NCI-H2081 treated with DMSO at 0.1 percent for 48 hours (cell line): Measurements from ENCODE around the gene ATXN7L1.

Source experiments
- DNase-seq: peaks from one replicate; lab custom pipeline; 2025; lab: John Stamatoyannopoulos, UW

The ATXN7L1 gene

GRCh38 chr7:105647591-105647990 is 228.8 kb downstream of the ATXN7L1 start:
- DNase-seq: no peak

DNA sequence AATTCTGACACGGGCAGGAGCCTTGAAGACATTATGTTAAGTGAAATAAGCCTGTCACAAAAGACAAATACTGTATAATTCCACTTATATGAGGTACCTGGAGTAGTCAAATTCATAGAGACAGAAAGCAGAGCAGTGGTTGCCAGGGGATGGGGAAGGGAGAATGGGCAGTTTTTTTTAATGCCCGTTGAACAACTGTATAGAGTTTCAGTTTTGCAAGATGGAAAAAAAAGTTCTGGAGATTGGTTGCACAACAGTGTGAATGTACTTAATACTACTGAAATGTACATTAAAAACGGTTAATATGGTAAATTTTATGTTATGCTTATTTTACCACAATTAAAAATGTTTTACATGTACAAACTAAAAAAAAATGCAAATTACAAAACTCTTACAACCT is 231.5 kb downstream of the ATXN7L1 start:
- DNase-seq: no peak

DNA sequence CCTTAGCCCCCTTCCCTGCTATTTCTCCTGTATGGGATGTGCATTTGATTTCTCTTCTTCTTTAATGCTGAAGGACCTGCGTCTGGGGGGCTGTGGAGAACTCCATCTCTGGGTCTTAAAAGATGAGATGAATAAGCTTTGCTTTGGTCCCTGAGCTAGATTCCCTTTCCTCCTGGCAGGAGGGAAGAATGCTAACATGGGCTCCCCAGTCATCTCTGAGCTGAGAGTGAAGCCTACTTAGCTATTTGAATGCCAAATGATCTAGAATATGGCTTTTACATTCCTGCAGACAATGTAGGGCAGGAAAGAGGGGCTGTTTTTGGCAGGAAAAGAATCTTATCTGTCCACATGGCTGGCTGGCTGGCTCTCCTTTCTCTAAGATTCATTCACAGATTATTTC is 232.5 kb downstream of the ATXN7L1 start:
- no peak for DNase-seq

DNA sequence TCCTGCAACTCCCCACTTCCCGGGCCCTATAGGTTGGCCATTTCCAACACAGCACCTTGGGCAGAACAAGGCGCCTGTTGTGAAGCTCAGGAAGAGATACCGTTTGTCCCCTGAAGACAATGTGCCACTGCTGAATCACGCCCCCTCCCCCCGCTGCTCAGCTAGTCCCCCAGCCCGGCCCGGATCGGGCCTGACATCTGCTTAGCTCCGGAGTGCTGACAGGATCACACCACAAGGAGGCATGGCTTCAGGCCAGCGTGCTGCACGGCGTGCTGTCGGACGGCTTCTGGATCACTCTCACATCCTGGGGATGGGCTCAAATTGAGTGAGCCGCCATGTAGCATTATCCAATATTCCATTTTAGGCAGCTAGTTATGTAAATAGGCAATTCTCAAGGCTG is 233.0 kb downstream of the ATXN7L1 start:
- DNase-seq: no peak

GRCh38 chr7:105642264-105642663 is 234.1 kb downstream of the ATXN7L1 start:
- DNase-seq: no peak

- DNase-seq: no peak
Measured at GRCh38 chr7:105640956-105641810, 235.2 kb downstream of the ATXN7L1 start.

- DNase-seq: no peak
Measured at GRCh38 chr7:105639667-105640493, 236.5 kb downstream of the ATXN7L1 start.

- DNase-seq: peak; percentile 88
Measured at GRCh38 chr7:105638902-105639495, 237.4 kb downstream of the ATXN7L1 start.

- no peak for DNase-seq
Measured at GRCh38 chr7:105638334-105638733, 238.1 kb downstream of the ATXN7L1 start.

- DNase-seq: peak; percentile 70
Measured at GRCh38 chr7:105637755-105638154, 238.6 kb downstream of the ATXN7L1 start.

DNA sequence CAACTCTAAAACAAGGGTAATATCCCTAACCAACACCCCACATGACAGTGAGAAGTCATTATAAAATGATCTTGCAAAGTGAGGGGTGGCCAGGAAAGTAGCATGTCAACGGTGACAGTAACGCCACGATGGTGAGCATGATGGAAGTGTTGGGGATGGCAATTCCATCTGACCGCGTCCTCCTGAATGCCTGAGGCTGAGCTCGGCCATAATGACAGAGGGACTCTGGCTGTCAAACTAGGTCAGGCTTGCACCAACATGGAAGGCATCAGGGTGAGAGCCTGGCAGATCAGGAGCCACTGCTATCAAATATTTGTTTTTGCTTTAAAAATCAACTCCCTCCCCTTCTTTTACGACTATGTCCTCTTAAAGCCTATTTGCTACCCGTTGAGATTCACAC is 239.4 kb downstream of the ATXN7L1 start:
- DNase-seq: no peak

GRCh38 chr7:105635197-105635596 is 241.2 kb downstream of the ATXN7L1 start:
- no peak for DNase-seq

GRCh38 chr7:105625986-105626385 is 250.4 kb downstream of the ATXN7L1 start:
- no peak for DNase-seq

DNA sequence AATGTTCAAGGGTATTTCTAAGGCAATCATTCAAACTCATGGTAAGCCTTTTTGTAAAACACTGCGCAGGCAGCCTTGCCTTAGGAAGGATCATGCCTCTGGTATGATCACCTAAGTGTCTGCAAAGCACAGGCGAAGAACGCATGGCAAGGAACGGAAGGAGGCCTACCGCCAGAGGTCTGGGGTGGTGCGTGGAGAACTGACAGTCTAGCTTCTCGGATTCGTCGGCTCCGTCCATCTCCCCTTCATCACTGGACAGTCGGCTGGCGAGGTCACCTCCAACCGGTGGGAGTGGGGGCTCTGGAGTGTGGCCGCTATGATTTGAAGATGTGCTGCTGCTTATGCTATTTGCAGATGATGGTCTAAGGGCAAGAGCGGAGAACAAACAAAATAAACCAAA is 252.5 kb downstream of the ATXN7L1 start:
- DNase-seq: no peak

DNA sequence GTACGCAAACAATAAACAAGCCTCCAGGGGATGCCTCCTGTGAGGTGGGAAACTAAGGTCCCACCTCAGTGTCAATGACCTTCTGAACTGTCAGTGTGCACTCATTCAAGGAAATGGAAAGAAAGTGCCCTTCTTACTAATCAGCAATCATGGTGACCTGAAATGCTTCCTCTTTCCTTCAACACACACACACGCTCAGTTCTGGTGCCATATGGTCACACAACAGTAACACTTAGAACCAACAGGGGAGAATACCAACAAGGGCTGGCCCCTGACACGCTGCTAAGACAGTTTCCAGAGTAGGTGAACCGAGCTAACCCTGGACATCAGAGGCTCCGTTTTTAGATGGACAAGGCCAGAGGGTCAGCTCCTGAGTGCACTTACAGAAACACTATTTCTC is 253.0 kb downstream of the ATXN7L1 start:
- DNase-seq: no peak

GRCh38 chr7:105622106-105622731 is 254.2 kb downstream of the ATXN7L1 start:
- DNase-seq: no peak

DNA sequence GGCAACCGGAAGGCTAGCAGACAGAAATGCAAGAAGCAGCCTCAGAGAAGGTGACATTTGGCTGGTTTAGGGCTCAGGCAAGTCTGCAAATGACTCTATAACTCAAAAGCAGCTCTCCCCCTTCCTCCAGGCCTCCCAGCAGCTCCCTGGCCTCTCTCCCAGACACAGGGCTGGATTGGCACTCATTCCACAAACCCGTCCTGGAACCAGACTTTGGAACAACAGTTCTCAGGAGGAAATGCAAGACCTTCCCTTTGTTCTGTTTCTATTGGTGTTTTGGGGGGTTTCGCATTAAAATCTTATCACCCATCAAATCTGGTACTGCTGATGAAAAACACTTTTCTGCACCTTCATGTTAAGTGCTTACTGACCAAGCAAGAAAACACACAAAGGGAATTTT is 254.8 kb downstream of the ATXN7L1 start:
- DNase-seq: no peak

DNA sequence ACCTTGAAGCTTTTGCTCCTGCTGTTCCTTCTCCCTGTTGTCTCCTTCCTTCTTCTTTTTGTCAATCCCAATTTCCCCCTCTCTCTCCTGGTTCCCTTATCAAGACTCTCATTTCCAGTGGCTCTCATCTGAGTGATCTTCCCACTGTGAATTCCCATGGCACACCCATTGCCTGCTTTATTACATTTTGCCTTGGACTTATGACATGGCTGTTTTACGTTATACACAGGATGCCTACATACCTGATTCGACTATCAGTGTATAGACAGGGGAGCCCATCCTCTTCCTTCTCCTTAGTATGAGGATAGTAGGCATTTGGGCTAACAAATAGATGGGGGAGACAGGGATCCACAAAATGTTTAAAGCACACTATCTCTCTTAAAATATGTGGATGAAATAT is 255.2 kb downstream of the ATXN7L1 start:
- DNase-seq: no peak

- no peak for DNase-seq
Measured at GRCh38 chr7:105619590-105619989, 256.8 kb downstream of the ATXN7L1 start.

GRCh38 chr7:105618016-105618296 is 258.4 kb downstream of the ATXN7L1 start:
- no peak for DNase-seq

DNA sequence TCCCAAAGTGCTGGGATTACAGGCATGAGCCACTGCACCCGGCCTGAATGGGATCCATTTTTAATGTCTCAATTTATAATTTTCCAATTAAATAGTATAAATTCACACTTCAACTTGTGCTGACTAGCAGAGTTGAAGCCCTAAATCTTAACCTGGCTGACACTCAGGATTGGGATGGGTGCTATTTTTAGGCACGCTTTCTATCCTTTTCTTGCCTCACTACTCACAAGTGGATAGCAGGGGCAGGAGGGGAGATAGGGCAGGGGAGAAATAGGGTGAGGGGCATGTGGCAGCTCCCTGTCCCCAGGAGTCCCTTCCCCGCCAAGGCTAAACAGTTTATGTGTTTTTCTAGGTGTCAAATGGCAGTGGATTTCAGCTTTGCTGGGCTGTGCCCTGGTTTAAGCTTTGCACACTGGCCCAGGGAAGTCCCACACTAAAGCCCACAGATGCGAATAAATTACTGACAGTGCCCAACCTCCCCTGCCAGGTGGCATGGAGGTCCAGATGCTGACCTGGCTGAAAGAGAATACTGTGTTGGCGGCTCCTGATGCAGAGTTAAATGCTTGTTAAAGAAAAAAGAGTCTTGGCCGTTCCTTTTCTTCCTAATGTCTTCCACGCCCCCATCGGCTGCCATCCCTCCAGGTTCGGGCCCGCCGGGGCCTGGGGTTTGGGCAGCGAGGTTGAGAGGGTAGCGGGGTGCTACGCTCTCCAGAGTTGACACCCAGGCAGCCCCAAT is 259.0 kb downstream of the ATXN7L1 start:
- no peak for DNase-seq

GRCh38 chr7:105614341-105614840 is 262.0 kb downstream of the ATXN7L1 start:
- no peak for DNase-seq
